KMS-11 (cell line): ENCODE data around the gene HDDC3.

Experiments used
- H2AFZ ChIP-seq: fragments of 200-600 bp; sonication (generic); 2 replicates; pipeline ENCODE4 v1.6.1; 2016; ENCODE audit warnings: antibody characterized with exemption, mixed run types, low read depth
- H3K27ac ChIP-seq: fragments of 200-600 bp; sonication (generic); 2 replicates; pipeline ENCODE4 v1.6.1; 2016; ENCODE audit warnings: mild to moderate bottlenecking, mixed run types
- H3K27me3 ChIP-seq: fragments of 200-600 bp; sonication (generic); 2 replicates; pipeline ENCODE4 v1.6.1; 2017; ENCODE audit warnings: mild to moderate bottlenecking, low read depth, mixed run types, moderate library complexity; ENCODE audit not compliant: insufficient read depth
- H3K36me3 ChIP-seq: fragments of 200-600 bp; sonication (generic); 2 replicates; pipeline ENCODE4 v1.6.1; 2017; ENCODE audit warnings: mild to moderate bottlenecking, mixed run types; ENCODE audit not compliant: insufficient read depth
- H3K4me1 ChIP-seq: fragments of 200-600 bp; sonication (generic); 2 replicates; pipeline ENCODE4 v1.6.1; 2016; ENCODE audit warnings: mild to moderate bottlenecking, low read depth, mixed run types; ENCODE audit not compliant: poor library complexity, severe bottlenecking
- H3K4me2 ChIP-seq: fragments of 200-600 bp; sonication (generic); 2 replicates; pipeline ENCODE4 v1.7.0; 2016; ENCODE audit warnings: mild to moderate bottlenecking, mixed run types
- H3K4me3 ChIP-seq: fragments of 200-600 bp; sonication (generic); IDR thresholded peaks from 2 replicates; pipeline ENCODE4 v1.6.1; 2017; ENCODE audit warnings: low read depth, low read length, mixed read lengths; ENCODE audit not compliant: insufficient read depth
- H3K79me2 ChIP-seq: fragments of 200-600 bp; sonication (generic); 2 replicates; pipeline ENCODE4 v1.6.1; 2016; ENCODE audit warnings: low read depth, mixed run types; ENCODE audit not compliant: insufficient read depth
- H3K9ac ChIP-seq: fragments of 200-600 bp; sonication (generic); 2 replicates; pipeline ENCODE4 v1.6.1; 2016; ENCODE audit warnings: mild to moderate bottlenecking, mixed run types
- H4K20me1 ChIP-seq: fragments of 200-600 bp; sonication (generic); 2 replicates; pipeline ENCODE4 v1.6.1; 2016; ENCODE audit warnings: mild to moderate bottlenecking, mixed run types; ENCODE audit not compliant: insufficient read depth
- TF ChIP-seq, protein P1 (sequence below): fragments of 200-600 bp; sonication (generic); conservative IDR thresholded peaks from 2 replicates; pipeline ENCODE4 v1.6.1; 2017; ENCODE audit warnings: low read depth, mild to moderate bottlenecking, antibody characterized with exemption, low read length, moderate library complexity, mixed read lengths

HDDC3 gene

DNA sequence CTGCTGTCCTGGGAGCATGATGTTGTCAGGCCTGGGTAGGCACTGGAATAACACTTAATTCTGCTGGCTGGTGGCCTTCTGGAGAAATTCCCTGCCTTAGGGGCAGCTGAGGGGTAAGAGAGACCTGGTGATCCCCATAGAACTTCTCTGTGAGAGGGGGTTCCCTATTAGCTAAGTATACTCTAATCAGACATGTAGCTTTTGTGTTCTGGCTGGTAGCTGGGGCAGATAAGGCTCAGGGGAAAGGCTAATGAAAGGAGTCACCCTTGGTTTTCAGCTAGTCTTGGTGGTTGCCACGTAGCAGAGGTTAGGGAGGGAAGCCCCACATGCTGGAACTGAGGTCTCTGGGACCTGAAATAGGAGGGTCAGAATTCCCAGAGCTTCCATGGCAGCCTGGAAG is 952 bp upstream of the HDDC3 start:
- H3K79me2 ChIP-seq, result 0 out of 2 replicates have a peak, but pooled peaks cover 5% of the 10 kb centered on the region
- TF ChIP-seq, protein P1, sequence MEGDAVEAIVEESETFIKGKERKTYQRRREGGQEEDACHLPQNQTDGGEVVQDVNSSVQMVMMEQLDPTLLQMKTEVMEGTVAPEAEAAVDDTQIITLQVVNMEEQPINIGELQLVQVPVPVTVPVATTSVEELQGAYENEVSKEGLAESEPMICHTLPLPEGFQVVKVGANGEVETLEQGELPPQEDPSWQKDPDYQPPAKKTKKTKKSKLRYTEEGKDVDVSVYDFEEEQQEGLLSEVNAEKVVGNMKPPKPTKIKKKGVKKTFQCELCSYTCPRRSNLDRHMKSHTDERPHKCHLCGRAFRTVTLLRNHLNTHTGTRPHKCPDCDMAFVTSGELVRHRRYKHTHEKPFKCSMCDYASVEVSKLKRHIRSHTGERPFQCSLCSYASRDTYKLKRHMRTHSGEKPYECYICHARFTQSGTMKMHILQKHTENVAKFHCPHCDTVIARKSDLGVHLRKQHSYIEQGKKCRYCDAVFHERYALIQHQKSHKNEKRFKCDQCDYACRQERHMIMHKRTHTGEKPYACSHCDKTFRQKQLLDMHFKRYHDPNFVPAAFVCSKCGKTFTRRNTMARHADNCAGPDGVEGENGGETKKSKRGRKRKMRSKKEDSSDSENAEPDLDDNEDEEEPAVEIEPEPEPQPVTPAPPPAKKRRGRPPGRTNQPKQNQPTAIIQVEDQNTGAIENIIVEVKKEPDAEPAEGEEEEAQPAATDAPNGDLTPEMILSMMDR, result no peak
- H4K20me1 ChIP-seq, result no peaks in the 10 kb centered on the region
- H2AFZ ChIP-seq, result no peak overlapping the region
- H3K4me1 ChIP-seq, result peaks cover 29% of the 10 kb centered on the region
- no peaks in the 10 kb centered on the region for H3K36me3 ChIP-seq
- H3K4me2 ChIP-seq, result no peak overlapping the region
- H3K27ac ChIP-seq, result no peak overlapping the region
- no peak overlapping the region for H3K4me3 ChIP-seq
- H3K27me3 ChIP-seq, result no peaks in the 10 kb centered on the region
- no peak overlapping the region for H3K9ac ChIP-seq

- Histone ChIP-seq H2AFZ (peak overlapping the region; percentile 85), H4K20me1 (no peaks in the 10 kb centered on the region), H3K4me3 (no peak overlapping the region), H3K9ac (peak overlapping the region; percentile 60; the same call in 1 of the 2 replicates), H3K27ac (peak overlapping the region; percentile 66), H3K36me3 (no peaks in the 10 kb centered on the region), H3K4me2 (peak overlapping the region; percentile 84; the same call in 1 of the 2 replicates), H3K79me2 (0 out of 2 replicates have a peak, but pooled peaks cover 5% of the 10 kb centered on the region), H3K4me1 (peaks cover 29% of the 10 kb centered on the region), H3K27me3 (no peaks in the 10 kb centered on the region)
- TF ChIP-seq, protein P1, result peak; percentile 50
Measured at GRCh38 chr15:90932660-90932991, 277 bp upstream of the HDDC3 start.

GRCh38 chr15:90931575-90931827 is 848 bp downstream of the HDDC3 start:
- H3K27ac ChIP-seq, result peak overlapping the region; percentile 90; the same call in 1 of the 2 replicates
- peak overlapping the region; percentile 85 for H2AFZ ChIP-seq
- H3K36me3 ChIP-seq, result no peaks in the 10 kb centered on the region
- peaks cover 29% of the 10 kb centered on the region for H3K4me1 ChIP-seq
- H3K9ac ChIP-seq, result peak overlapping the region; percentile 60; the same call in 1 of the 2 replicates
- 0 out of 2 replicates have a peak, but pooled peaks cover 5% of the 10 kb centered on the region for H3K79me2 ChIP-seq
- H3K4me3 ChIP-seq, result peak overlapping the region; percentile 27
- H4K20me1 ChIP-seq, result no peaks in the 10 kb centered on the region
- peak overlapping the region; percentile 84 for H3K4me2 ChIP-seq
- H3K27me3 ChIP-seq, result no peaks in the 10 kb centered on the region
- TF ChIP-seq, protein P1, result no peak

GRCh38 chr15:90930861-90931574 is 1.3 kb downstream of the HDDC3 start:
- Histone ChIP-seq H3K27ac (peak overlapping the region; percentile 90), H3K4me1 (peaks cover 25% of the 10 kb centered on the region), H3K36me3 (no peaks in the 10 kb centered on the region), H3K4me2 (peak overlapping the region; percentile 84), H3K9ac (peak overlapping the region; percentile 91; the same call in 1 of the 2 replicates), H3K27me3 (no peaks in the 10 kb centered on the region), H3K79me2 (0 out of 2 replicates have a peak, but pooled peaks cover 5% of the 10 kb centered on the region), H4K20me1 (no peaks in the 10 kb centered on the region), H2AFZ (0 out of 2 replicates have a peak overlapping the region, but pooled peaks have one; percentile 88), H3K4me3 (no peak overlapping the region)
- TF ChIP-seq, protein P1, result no peak
